ENCODE data around the gene CNTN5.

- TF ChIP-seq, protein P1, sequence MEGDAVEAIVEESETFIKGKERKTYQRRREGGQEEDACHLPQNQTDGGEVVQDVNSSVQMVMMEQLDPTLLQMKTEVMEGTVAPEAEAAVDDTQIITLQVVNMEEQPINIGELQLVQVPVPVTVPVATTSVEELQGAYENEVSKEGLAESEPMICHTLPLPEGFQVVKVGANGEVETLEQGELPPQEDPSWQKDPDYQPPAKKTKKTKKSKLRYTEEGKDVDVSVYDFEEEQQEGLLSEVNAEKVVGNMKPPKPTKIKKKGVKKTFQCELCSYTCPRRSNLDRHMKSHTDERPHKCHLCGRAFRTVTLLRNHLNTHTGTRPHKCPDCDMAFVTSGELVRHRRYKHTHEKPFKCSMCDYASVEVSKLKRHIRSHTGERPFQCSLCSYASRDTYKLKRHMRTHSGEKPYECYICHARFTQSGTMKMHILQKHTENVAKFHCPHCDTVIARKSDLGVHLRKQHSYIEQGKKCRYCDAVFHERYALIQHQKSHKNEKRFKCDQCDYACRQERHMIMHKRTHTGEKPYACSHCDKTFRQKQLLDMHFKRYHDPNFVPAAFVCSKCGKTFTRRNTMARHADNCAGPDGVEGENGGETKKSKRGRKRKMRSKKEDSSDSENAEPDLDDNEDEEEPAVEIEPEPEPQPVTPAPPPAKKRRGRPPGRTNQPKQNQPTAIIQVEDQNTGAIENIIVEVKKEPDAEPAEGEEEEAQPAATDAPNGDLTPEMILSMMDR (IDR thresholded peaks at IDR 0.05) = no peak
- no peak for TF ChIP-seq POLR2A (IDR thresholded peaks at IDR 0.05)
Observed at GRCh38 chr11:99638073-99638553, 617.4 kb downstream of the CNTN5 start.
